RWPE1 (cell line): ENCODE data around the gene PID1.

ENCODE experiments used
- CTCF ChIA-PET: fragments of 350-600 bp; sonication (Branson Sonifier 250); formaldehyde crosslinking; extraction: SDS; loops from one replicate; lab custom pipeline; 2021; lab: Yijun Ruan, JAX
- POLR2A ChIA-PET: fragments of 400-600 bp; formaldehyde crosslinking; extraction: SDS; loops from one replicate; lab custom pipeline; 2020; ENCODE audit warnings: antibody characterized with exemption; ENCODE audit not compliant: low non-redundant PET; lab: Yijun Ruan, JAX
- DNase-seq: peaks from one replicate; pipeline ENCODE4 v3.0.0; 2012; ENCODE audit warnings: low spot score
- H3K27ac ChIP-seq: fragments of 450-650 bp; 2 replicates; pipeline ENCODE4 v1.5.1; 2017
- TF ChIP-seq, protein P1 (sequence below): fragments of 450-650 bp; conservative IDR thresholded peaks from 2 replicates; pipeline ENCODE4 v1.5.1; 2017; ENCODE audit warnings: low read depth, mild to moderate bottlenecking

Gene PID1

DNA sequence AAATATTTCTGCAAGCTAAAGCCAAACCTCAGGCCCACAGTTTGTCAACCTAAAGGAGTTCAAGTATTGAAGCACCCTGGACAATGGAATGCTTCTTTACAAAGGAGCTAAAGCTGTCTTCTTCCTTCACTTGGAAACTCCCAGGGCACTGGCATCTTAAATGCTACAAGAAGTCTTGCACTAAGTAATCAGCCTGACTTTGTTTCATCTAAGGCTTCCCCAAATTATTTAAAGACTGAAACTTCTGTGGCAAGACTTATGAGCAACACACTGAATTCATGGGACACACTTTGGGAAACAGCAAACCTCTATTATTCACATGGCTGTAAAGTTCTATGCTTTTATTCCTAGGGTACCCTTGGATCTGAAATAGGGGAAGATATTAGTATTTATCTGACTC, 14.7 kb downstream of the PID1 start:
- TF ChIP-seq, protein P1, sequence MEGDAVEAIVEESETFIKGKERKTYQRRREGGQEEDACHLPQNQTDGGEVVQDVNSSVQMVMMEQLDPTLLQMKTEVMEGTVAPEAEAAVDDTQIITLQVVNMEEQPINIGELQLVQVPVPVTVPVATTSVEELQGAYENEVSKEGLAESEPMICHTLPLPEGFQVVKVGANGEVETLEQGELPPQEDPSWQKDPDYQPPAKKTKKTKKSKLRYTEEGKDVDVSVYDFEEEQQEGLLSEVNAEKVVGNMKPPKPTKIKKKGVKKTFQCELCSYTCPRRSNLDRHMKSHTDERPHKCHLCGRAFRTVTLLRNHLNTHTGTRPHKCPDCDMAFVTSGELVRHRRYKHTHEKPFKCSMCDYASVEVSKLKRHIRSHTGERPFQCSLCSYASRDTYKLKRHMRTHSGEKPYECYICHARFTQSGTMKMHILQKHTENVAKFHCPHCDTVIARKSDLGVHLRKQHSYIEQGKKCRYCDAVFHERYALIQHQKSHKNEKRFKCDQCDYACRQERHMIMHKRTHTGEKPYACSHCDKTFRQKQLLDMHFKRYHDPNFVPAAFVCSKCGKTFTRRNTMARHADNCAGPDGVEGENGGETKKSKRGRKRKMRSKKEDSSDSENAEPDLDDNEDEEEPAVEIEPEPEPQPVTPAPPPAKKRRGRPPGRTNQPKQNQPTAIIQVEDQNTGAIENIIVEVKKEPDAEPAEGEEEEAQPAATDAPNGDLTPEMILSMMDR, result no peak
- H3K27ac ChIP-seq, result no peak overlapping the region
- POLR2A ChIA-PET, result no interaction called here
- no peak for DNase-seq
- CTCF ChIA-PET, result interaction anchor here (0.5 kb wide), 1 partner anchor 518 kb away, joined by 3 read pairs; no protein-coding TSS in a partner anchor

DNA sequence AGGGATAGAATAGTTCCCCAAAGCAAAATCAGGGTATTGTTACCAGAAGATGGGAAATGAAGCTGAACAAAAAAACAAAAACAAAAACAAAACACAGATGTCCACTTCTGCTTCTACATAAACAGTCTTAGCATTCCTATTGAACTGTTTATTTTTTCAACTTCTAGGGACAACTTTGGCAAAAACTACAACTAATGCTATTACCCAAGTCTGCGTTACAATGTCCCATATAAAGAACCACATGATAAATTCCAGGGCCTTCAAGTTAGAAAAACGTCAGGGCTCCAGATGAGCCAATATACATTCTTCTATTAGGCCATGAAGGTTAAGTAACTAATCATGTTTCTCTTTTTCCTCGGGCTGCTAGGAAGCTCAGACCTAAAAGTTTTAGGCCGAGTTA, 16.9 kb downstream of the PID1 start:
- CTCF ChIA-PET, result interaction anchor here (0.6 kb wide), 1 partner anchor 477 kb away, joined by 4 read pairs; no protein-coding TSS in a partner anchor

DNA sequence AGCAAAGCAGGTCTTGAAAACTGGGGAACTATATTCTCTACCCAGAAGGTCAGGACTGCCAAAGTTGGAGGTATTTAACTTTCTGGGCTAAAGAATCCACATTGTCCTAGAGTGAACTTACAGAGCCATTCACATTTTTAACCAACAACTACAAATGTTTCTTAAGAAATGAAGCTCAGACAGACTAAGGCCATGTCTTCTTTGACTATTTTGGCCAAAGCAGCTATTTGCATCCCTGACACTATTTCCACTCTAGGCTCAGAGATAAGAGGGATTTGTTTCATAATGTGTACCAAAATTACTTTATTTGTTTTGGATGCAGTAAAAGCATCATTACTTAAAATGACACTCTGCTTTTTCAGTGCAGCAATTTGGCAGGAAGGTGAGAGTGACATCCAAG, 18.1 kb downstream of the PID1 start:
- no peak for DNase-seq
- TF ChIP-seq, protein P1, result no peak
- ChIA-PET CTCF (no interaction called here), POLR2A (no interaction called here)
- H3K27ac ChIP-seq, result no peak overlapping the region

More for the DNA sequence above, 16.9 kb downstream of the PID1 start:
- POLR2A ChIA-PET, result no interaction called here
- no peak for DNase-seq
- TF ChIP-seq, protein P1, result no peak
- H3K27ac ChIP-seq, result no peak overlapping the region

DNA sequence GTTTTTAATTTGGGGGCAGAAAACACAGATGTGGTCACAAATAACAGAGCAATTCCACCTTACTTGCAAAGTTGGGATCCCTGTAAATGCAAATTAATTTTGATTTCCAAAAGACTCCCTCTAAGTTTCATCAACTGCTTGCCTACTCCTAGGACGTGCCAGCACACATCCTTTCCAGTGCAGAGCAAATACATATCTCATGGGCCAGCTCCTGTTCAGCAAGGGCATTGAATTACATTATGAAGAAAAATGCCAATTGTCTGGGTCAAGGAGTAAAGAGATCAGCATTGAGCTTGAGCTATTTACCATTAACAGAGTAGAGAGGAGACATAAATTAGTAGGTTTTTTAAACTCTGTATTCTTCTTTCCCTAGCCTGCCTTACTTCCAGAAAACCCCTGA, 18.8 kb downstream of the PID1 start:
- POLR2A ChIA-PET, result no interaction called here
- no peak overlapping the region for H3K27ac ChIP-seq
- TF ChIP-seq, protein P1, result no peak
- no peak for DNase-seq
- CTCF ChIA-PET, result interaction anchor here (0.7 kb wide), 1 partner anchor 18 kb away, joined by 4 read pairs; no protein-coding TSS in a partner anchor

DNA sequence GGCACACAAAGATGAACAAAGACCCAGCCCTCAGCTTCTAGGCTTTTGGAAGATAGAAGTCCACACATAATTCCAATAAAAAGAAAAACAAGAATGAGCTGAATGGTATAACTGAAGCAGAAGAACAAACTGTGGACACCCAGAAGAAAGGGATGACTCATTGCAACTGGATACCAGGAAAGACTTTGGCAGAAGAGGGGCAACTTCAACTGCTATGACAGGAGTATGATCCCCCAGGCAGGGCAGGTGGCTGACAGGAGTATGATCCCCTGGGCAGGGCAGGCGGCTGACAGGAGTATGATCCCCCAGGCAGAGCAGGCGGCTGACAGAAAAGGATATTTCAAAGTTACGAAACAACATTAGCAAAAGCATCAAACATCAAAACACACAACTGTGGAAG, 21.6 kb downstream of the PID1 start:
- DNase-seq, result no peak
- TF ChIP-seq, protein P1, result no peak
- no peak overlapping the region for H3K27ac ChIP-seq
- POLR2A ChIA-PET, result no interaction called here
- CTCF ChIA-PET, result no interaction called here

DNA sequence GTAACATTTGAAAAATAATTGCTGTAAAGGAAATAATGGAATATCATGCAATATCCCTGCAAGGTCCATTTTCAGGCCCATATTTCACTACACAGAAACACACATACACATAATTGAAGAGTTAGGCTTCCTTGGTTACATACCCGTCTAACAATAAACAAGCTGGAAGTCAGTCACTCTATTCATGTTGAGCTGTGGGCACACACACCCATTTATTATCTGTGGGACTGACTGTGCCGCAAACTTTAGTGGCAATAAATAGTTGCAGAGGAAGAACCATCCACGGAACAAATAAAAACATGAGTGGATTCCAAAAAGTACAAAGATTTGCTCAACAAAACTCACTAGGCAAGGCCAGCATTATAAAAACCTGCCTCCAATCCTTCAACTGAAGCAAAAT, 24.8 kb downstream of the PID1 start:
- TF ChIP-seq, protein P1, result no peak
- DNase-seq, result no peak
- no peak overlapping the region for H3K27ac ChIP-seq
- ChIA-PET CTCF (interaction anchor here (0.7 kb wide), 1 partner anchor 346 kb away, joined by 3 read pairs; no protein-coding TSS in a partner anchor), POLR2A (no interaction called here)

DNA sequence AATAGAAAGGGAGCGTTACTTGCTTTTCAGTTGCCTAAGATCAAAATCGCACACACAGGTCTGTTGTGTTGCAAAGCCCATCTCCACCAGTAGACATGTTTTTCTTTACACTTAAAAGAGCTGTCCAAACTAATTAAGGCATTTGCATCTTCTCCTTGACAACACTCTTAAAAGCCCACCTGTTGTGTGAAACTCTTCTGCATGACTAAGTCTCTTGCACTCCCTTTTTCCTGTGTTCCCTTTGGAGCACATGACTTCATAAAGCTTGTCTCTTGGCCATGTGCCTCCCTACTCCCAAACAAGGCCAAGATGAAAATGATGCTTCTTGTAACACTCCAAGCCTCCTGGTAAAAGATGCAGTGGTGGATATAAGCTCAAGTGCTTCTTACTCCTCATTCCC, 26.1 kb downstream of the PID1 start:
- ChIA-PET POLR2A (no interaction called here), CTCF (interaction anchor here (0.6 kb wide), 1 partner anchor 29 kb away, joined by 5 read pairs; no protein-coding TSS in a partner anchor)
- DNase-seq, result no peak
- TF ChIP-seq, protein P1, result no peak
- H3K27ac ChIP-seq, result no peak overlapping the region
